GM10266 (cell line): ENCODE results near the gene AP3D1.
A peak's percentile ranks its signal among the peaks of the same experiment; 100 is the strongest.

ENCODE experiments used
- DNase-seq: peaks from one replicate; pipeline ENCODE4 v3.0.0; 2012; ENCODE audit errors: extremely low spot score
- CTCF ChIP-seq: IDR thresholded peaks from 2 replicates; pipeline ENCODE4 v1.5.1; 2012; ENCODE audit warnings: mild to moderate bottlenecking, low read depth; ENCODE audit not compliant: control insufficient read depth, insufficient read depth; ENCODE audit errors: missing control alignments

The AP3D1 gene

GRCh38 chr19:2060884-2061494 lies 90.4 kb downstream of the AP3D1 start:
- no peak for TF ChIP-seq CTCF
- DNase-seq: no peak

- DNase-seq: no peak
- TF ChIP-seq CTCF: no peak
Observed at GRCh38 chr19:2059422-2060201, 91.8 kb downstream of the AP3D1 start.

- TF ChIP-seq CTCF: no peak
- DNase-seq: no peak
Observed at GRCh38 chr19:2058570-2059421, 92.6 kb downstream of the AP3D1 start.

DNA sequence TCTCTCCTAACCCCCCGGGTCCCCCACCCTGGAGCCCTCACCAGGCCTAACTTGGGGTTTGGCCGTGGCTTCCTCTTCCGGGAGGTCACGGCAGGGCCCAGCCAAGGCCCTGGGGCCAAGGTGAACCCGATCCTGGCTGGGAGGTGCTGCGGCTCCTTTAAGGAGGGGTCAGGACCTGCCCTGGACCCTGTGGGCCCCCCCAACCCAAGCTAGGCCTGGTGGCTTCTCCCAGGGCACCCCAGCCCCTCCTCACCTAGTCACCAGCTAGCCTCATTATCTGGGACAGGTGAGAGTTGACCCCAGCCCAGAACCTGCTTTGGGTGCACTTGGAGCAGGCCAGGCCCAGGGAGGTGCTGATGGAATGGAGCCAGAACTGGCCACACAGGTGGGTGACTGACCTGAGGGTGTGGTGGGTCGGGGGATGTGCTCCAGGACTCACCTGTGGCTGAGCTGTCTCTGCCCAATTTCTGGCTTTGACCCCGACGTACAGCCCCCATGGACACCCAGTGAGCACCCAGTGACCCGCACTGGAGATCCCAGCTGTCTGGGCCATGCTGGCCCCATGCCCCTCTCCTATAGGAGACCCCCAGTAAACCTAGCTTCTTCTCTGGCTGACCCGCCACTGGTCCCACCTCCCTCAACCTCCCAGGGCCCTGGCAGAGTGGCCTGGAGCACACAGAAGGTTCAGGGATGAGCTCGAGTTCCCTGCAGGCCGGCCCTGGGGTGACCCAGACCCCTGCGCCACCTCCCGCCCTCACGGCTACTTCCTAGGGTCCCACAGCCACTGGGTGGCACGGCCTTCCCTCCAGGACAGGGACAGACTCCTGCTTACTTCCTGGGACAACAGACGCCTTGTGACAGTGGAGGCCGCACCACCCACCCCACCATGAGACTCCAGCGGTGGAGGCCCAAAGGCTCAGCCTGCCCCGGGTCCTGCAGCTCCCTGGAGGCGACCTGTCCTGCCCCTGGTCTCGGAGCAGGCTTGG lies 93.6 kb downstream of the AP3D1 start:
- DNase-seq: no peak
- no peak for TF ChIP-seq CTCF

DNA sequence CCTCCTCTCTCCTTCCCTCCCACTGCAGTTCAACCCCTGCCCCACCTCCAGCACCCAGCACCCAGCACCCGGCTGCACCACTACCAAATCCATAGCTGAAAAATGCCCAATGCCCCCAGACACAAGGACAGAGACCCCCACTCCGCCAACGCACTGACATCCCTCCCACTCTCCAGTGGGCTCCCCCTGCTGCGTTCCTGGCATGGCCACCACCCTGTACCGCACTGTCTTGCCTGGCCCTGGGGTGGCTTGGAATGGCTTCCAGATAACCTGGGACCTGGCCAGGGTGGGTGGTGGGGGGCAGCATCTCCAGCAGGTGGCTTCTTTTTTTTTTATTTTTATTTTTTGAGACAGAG lies 94.6 kb downstream of the AP3D1 start:
- no peak for DNase-seq
- TF ChIP-seq CTCF: no peak

DNA sequence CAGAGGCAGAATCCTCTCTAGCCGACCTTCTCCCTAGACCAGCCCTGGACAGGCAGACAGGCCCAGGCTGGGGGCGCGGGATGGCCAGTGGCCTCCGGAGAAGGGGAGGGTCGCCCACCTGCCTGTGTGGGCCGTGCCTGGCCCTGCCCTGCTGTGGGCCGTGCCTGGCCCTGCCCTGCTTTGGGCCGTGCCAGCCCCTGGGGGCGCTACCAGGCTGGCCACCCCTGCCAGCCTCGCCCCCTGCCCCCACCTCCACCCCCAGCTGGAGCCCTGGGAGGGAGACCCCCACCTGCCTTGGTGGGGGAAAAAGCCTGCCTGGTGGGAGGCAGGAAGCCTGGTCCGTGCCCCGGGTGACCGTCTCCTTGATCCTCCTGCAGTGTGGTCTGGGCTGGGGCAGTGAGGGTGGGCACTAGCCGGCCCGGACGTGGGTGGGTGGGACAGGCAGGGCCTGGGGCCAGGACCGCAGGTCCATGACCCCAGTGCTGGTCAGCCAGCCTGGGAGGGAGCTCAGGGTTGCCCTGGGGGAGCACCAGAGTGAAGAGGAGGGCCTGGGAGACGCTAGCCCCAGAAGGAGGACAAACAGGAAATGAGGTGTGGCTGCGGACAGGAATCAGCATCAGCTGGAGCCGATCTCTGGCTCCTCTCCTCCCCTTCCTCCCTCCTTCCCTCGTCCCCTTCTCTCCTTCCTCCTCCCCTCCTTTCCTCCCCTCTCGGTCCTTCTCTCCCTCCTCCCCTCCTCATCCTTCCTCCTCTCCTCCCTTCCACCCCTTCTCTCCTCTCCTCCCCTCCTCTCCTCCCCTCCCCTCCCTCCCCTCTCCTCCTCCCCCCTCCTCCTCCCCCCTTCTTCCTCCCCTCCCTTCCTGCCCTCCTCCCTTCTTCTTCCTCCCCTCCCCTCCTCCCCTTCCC lies 95.2 kb downstream of the AP3D1 start:
- no peak for DNase-seq

More for the DNA sequence above, 95.2 kb downstream of the AP3D1 start:
- TF ChIP-seq CTCF: peak; percentile 5
